ENCODE measurements around the gene HELZ. TPM values are rescaled to one million over a fixed set of nuclear protein-coding genes. Genes with fewer than 3 reads are reported as not detected.

The HELZ gene
- total and polyA plus RNA-seq, 2 of the 8 experiments (the other 6 are each of a cell fraction or from before 2014, with no cell fraction given) = 10.0 to 48.7 TPM

GRCh38 chr17:67032985-67033384 lies 212.0 kb downstream of the HELZ start (continued):
- TF ChIP-seq, protein P1, sequence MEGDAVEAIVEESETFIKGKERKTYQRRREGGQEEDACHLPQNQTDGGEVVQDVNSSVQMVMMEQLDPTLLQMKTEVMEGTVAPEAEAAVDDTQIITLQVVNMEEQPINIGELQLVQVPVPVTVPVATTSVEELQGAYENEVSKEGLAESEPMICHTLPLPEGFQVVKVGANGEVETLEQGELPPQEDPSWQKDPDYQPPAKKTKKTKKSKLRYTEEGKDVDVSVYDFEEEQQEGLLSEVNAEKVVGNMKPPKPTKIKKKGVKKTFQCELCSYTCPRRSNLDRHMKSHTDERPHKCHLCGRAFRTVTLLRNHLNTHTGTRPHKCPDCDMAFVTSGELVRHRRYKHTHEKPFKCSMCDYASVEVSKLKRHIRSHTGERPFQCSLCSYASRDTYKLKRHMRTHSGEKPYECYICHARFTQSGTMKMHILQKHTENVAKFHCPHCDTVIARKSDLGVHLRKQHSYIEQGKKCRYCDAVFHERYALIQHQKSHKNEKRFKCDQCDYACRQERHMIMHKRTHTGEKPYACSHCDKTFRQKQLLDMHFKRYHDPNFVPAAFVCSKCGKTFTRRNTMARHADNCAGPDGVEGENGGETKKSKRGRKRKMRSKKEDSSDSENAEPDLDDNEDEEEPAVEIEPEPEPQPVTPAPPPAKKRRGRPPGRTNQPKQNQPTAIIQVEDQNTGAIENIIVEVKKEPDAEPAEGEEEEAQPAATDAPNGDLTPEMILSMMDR (IDR thresholded peaks at IDR 0.05; ENCODE audit: control extremely low read depth in 1 of 3, insufficient read depth in 1 of 3, low read depth in 1 of 3, low read length in 3 of 3) = no peak
- TF ChIP-seq CHD2 (IDR thresholded peaks at IDR 0.05; ENCODE audit: low read length) (no peak), RNF2 (IDR thresholded peaks at IDR 0.05; ENCODE audit: borderline replicate concordance, low read depth, low read length, missing control alignments, poor library complexity, severe bottlenecking) (no peak)
